ENCODE results near the gene PCNX2.

DNA sequence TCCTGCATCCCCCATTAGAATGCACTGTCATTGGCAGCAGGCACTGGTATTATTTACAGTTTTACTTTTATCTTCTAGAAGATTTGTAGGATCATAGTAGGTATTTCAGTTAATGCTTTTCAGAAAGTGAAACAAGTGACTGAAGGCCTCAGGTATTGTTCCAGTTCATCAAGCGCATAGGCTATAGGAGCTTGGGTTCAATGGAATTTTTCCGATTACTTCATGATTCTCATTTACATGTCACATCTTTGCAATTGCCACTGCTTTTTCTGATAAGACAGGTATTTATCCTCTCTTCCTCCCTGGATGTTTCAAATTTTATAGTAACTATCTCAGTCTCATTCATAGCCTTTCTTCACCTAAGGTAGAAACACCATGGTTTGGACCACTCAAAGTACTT lies 183.8 kb downstream of the PCNX2 start:
- TF ChIP-seq ISL1 (CRISPR knock-in tag; IDR thresholded peaks at IDR 0.05) (no peak), RARB (CRISPR knock-in tag; IDR thresholded peaks at IDR 0.05) (no peak), ZNF70 (CRISPR knock-in tag; IDR thresholded peaks at IDR 0.05) (no peak), ZC3H10 (CRISPR knock-in tag; IDR thresholded peaks at IDR 0.05) (no peak), ARNTL (CRISPR knock-in tag; IDR thresholded peaks at IDR 0.05; ENCODE audit: borderline replicate concordance, low read depth) (no peak)
- TF ChIP-seq, protein P1, sequence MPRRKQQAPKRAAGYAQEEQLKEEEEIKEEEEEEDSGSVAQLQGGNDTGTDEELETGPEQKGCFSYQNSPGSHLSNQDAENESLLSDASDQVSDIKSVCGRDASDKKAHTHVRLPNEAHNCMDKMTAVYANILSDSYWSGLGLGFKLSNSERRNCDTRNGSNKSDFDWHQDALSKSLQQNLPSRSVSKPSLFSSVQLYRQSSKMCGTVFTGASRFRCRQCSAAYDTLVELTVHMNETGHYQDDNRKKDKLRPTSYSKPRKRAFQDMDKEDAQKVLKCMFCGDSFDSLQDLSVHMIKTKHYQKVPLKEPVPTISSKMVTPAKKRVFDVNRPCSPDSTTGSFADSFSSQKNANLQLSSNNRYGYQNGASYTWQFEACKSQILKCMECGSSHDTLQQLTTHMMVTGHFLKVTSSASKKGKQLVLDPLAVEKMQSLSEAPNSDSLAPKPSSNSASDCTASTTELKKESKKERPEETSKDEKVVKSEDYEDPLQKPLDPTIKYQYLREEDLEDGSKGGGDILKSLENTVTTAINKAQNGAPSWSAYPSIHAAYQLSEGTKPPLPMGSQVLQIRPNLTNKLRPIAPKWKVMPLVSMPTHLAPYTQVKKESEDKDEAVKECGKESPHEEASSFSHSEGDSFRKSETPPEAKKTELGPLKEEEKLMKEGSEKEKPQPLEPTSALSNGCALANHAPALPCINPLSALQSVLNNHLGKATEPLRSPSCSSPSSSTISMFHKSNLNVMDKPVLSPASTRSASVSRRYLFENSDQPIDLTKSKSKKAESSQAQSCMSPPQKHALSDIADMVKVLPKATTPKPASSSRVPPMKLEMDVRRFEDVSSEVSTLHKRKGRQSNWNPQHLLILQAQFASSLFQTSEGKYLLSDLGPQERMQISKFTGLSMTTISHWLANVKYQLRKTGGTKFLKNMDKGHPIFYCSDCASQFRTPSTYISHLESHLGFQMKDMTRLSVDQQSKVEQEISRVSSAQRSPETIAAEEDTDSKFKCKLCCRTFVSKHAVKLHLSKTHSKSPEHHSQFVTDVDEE (CRISPR knock-in tag; IDR thresholded peaks at IDR 0.05) = no peak
- TF ChIP-seq, protein P2, sequence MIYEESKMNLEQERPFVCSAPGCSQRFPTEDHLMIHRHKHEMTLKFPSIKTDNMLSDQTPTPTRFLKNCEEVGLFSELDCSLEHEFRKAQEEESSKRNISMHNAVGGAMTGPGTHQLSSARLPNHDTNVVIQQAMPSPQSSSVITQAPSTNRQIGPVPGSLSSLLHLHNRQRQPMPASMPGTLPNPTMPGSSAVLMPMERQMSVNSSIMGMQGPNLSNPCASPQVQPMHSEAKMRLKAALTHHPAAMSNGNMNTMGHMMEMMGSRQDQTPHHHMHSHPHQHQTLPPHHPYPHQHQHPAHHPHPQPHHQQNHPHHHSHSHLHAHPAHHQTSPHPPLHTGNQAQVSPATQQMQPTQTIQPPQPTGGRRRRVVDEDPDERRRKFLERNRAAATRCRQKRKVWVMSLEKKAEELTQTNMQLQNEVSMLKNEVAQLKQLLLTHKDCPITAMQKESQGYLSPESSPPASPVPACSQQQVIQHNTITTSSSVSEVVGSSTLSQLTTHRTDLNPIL (CRISPR knock-in tag; IDR thresholded peaks at IDR 0.05; ENCODE audit: low read depth) = no peak
